ENCODE data around the gene SMAD4.
"Not testable (repeated sequence)": the region's sequence is repeated elsewhere in the genome, so short reads cannot be mapped to it uniquely, and the experiment has no call there.

The SMAD4 gene

DNA sequence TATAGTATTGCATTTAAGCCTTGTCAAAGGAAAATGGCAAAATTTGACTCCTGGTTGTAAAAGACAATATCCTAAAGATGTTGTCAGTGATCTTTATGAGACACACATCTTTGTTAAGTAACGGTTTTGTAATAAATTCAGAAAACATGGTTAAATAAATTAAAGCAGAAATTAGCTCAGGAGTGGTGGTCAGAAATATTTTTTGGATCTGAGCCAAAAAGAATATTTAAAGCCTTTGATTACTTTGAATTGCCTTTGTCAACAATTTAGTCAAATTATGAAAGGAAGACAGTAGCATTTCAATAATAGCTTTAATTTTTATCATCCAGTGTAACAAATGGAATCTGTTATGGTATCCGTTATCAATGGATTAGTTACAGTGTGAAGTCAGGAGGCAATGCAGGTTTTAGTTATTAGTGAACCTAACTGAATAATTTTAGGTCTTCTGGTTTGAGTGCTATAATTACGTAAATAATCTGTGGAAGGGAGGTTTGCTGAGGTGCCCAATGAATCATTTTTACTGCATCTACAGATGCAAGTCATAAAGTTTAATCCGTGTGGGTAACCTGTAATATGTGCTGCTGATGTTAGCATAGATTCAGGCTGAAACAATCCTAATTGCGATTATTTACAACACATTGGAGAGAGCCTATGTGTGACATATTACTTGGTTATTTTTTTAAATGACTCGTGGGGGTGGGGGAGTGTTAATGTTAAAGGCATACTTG lies 42.7 kb downstream of the SMAD4 start:
- DNase-seq = no peak

DNA sequence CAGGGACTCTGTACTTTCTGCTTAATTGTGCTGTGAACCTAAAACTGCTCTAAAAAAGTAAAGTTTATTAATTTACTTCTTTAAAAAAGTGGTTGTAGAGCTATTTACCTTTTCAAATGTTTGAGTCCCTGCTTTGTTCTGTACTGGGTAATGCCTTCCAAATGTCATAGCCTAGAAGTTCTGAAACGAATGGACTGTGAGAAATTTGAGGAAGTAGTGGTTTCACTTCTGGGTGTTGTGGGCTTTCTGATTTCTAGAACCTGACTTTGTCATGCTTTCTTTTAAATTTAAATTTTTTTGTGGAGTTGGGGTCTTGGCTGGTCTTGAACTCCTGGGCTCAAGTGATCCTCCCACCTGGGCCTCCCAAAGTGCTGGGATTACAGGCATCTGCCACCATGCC lies 44.6 kb downstream of the SMAD4 start:
- DNase-seq = no peak

DNA sequence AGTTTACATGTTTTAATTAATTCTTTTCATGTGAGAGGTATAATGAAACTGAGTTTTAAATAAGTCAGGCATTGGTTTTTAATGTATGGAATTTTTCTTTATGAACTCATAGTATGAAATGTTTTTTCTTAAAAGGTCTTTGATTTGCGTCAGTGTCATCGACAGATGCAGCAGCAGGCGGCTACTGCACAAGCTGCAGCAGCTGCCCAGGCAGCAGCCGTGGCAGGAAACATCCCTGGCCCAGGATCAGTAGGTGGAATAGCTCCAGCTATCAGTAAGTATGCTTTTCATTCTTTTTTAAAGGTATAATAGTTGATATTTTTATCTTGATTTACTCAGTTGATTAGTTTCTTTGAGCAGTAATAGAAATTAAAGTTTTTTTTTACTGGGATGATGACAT lies 46.5 kb downstream of the SMAD4 start:
- DNase-seq = no peak

DNA sequence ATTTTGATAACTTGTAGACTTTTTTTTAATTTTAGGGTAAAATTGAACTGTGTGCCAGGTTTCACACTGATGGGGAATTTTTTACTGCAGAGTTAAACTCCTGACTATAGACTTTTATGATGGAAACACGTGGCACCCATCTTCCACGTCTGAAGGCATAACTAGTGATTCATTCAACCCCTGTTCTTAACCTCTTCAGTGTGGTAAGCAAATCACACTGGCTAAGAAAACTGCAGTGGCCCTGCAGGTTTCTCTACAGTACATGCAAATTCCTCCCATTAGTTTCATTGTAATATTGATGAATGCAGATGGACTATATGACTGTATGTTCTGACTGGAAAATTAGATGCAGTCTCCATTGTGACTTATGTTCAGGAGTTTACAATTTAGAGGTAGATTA lies 47.2 kb downstream of the SMAD4 start:
- no peak for DNase-seq

- DNase-seq = no peak
These were observed 48.0 kb downstream of the SMAD4 start for GRCh38 chr18:51078026-51078425.

DNA sequence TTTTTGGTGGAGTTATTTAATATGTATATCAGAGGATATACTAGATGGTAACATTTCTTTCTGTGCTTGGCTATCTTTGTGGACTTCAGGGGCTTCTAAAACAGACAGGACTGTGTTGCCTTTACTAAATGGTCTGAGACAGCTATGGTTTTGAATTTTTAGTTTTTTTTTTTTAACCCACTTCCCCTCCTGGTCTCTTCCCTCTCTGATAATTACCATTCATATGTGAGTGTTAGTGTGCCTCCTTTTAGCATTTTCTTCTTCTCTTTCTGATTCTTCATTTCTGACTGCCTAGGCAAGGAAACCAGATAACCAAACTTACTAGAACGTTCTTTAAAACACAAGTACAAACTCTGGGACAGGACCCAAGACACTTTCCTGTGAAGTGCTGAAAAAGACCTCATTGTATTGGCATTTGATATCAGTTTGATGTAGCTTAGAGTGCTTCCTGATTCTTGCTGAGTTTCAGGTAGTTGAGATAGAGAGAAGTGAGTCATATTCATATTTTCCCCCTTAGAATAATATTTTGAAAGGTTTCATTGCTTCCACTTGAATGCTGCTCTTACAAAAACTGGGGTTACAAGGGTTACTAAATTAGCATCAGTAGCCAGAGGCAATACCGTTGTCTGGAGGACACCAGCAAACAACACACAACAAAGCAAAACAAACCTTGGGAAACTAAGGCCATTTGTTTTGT lies 52.7 kb downstream of the SMAD4 start:
- no peak for DNase-seq

GRCh38 chr18:51083398-51083797 lies 53.4 kb downstream of the SMAD4 start:
- DNase-seq = no peak

GRCh38 chr18:51088410-51088809 lies 58.4 kb downstream of the SMAD4 start:
- DNase-seq = no peak

- no peak for DNase-seq
These were observed 59.7 kb downstream of the SMAD4 start for GRCh38 chr18:51089691-51090090.

GRCh38 chr18:51091270-51091669 lies 61.3 kb downstream of the SMAD4 start:
- no peak for DNase-seq

DNA sequence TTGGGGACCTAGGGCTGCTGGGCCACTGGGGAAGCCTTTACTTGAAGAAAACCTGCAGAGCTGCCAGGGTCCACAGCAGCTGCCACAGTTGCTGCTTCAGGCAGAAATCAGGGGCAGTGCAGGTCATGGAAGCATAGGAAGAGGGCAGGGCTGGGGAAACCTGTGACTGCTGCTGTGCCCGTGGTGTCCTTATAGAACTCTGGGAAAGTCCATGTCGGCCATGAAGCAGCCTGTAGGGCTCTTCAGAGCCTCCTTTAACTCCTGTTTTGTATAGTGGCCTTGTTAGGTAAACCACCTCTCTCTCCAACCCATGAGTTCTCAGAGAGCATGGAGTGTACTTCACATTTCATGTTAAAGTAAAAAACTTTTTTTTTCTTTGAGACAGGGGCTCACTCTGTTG lies 62.1 kb downstream of the SMAD4 start:
- DNase-seq = no peak

DNA sequence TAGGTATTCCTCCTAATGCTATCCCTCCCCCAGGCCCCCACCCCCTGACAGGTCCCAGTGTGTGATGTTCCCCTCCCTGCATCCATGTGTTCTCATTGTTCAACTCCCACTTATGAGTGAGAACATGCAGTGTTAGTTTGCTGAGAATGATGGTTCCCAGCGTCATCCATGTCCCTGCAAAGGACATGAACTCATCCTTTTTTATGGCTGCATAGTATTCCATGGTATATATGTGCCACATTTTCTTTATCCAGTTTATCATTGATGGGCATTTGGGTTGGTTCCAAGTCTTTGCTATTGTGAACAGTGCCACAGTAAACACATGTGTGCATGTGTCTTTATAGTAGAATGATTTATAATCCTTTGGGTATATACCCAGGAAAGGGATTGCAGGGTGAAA lies 63.0 kb downstream of the SMAD4 start:
- DNase-seq = not testable (repeated sequence)

DNA sequence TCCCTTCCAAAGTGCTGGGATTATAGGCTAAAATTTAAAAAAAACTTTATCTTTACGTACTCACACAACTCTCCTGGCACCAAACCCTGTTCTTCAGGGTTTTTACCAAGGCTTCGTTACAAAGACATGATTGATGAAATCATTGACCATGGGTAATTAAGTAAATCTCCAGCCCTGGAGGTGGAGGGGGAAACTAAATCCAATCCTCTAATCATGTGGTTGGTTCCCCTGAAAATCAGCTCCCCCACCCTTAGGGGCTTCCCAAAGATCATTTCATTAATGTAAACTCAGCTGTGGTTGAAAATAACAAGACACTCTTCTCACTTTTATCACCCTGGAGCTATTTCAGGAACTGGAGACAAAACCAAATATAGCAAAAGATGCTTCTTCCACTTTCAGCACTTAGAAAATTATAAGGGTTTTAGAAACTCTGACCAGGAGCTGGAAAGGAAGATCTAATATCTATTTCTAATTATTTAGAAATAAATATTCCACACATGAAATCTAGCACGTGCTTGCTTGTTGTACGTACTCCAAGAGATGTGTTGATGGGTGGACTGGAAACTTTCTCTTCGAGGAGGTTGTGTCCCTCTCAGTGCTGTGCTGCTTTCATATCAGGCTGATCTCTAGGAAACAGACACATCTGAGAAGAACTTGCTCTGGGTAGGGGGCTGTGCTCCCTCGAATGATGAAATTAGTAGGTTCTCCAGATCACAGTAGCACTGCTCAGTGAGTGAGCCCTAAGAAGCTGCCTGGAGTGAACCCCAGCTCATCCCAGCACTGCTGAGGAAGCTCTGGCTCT lies 67.2 kb downstream of the SMAD4 start:
- DNase-seq = no peak

GRCh38 chr18:51098082-51098481 lies 68.1 kb downstream of the SMAD4 start:
- DNase-seq = no peak

- DNase-seq = no peak
These were observed 68.5 kb downstream of the SMAD4 start for GRCh38 chr18:51098513-51098912.

- DNase-seq = no peak
These were observed 70.5 kb downstream of the SMAD4 start for GRCh38 chr18:51100385-51101120.

GRCh38 chr18:51107082-51107481 lies 77.1 kb downstream of the SMAD4 start:
- no peak for DNase-seq

- no peak for DNase-seq
These were observed 77.7 kb downstream of the SMAD4 start for GRCh38 chr18:51107598-51108305.

GRCh38 chr18:51108330-51108729 lies 78.3 kb downstream of the SMAD4 start:
- DNase-seq = no peak

DNA sequence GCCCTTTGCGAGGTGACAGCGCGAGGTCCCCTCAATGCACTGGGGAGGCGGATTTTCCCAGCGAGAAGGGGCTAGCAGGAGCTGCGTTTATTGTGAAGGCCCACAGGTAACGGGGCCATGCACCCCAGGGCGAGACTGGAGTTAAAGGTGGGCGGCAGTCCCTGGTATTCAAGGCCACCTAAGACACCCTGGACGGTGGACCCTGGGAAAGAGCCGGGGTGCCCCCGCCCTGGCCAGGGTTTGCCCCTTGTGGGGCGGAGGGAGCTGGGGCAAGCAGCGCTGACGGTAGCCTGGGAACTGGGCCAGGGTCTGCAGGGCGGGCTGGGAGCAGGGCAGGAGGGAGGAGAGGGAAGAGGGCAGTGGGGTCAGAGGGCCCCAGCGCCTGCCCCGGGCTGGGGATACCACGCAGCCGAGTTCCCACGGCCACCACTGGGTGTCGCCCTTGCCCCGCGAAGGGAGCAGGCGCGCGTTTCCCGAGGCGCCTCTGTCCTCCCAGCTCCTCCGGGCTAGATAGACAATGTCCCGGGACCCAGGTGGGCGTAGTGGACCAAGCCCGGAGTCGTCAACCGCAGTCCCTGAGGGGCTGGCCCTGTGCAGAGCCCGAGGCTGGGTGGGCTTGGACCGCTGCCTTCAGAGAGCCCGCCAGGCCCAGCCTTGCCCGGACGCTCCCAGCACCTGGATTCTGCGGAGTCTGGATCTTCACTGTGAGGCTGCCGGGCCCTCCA lies 80.2 kb downstream of the SMAD4 start:
- peak; percentile 36 for DNase-seq

- not testable (repeated sequence) for DNase-seq
These were observed 81.8 kb downstream of the SMAD4 start for GRCh38 chr18:51111633-51112355.
